ENCODE data around the gene MRPL41.
"Not testable (repeated sequence)": the region's sequence is repeated elsewhere in the genome, so short reads cannot be mapped to it uniquely, and the experiment has no call there.

Gene MRPL41

DNA sequence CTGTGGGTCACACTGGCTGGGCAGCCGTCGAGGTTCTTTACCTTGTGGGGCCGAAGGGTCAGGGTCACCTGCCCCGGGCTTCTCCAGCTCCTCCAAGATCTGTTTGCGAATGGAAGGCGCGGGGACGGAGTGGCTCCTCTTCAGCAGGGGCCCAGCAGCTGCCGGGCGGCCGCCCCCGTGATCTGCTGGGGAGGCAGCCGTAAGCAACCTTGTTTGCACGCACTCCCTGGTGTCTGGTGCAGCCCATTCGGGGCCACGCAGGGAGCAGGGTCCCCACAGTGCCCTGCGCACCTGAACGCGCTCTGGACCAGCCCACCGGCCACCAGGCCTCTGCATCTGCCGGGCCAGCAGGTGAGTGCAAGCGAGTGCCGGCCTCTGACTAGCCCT is 36.3 kb upstream of the MRPL41 start:
- no peak overlapping the region for H3K27ac ChIP-seq (ENCODE audit: low read length)
- no peaks in the 10 kb centered on the region for H3K36me3 ChIP-seq (replicated peaks; ENCODE audit: low read depth, low read length)
- H3K9me3 ChIP-seq (ENCODE audit: insufficient read depth, low read length) = no peaks in the 10 kb centered on the region
- H3K4me3 ChIP-seq (ENCODE audit: low read length) = no peak overlapping the region
- no peak overlapping the region for H2AFZ ChIP-seq (ENCODE audit: low read depth, low read length)
- no peaks in the 10 kb centered on the region for H4K20me1 ChIP-seq (ENCODE audit: insufficient read depth, low read length)
- TF ChIP-seq, protein P1, sequence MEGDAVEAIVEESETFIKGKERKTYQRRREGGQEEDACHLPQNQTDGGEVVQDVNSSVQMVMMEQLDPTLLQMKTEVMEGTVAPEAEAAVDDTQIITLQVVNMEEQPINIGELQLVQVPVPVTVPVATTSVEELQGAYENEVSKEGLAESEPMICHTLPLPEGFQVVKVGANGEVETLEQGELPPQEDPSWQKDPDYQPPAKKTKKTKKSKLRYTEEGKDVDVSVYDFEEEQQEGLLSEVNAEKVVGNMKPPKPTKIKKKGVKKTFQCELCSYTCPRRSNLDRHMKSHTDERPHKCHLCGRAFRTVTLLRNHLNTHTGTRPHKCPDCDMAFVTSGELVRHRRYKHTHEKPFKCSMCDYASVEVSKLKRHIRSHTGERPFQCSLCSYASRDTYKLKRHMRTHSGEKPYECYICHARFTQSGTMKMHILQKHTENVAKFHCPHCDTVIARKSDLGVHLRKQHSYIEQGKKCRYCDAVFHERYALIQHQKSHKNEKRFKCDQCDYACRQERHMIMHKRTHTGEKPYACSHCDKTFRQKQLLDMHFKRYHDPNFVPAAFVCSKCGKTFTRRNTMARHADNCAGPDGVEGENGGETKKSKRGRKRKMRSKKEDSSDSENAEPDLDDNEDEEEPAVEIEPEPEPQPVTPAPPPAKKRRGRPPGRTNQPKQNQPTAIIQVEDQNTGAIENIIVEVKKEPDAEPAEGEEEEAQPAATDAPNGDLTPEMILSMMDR (IDR thresholded peaks at IDR 0.05; ENCODE audit: low read depth, low read length) = no peak
- no peak for TF ChIP-seq EZH2phosphoT487 (IDR thresholded peaks at IDR 0.05; ENCODE audit: low read depth)
- H3K79me2 ChIP-seq (ENCODE audit: low read length) = no peaks in the 10 kb centered on the region
- H3K9ac ChIP-seq (ENCODE audit: low read length) = no peak overlapping the region
- H3K4me2 ChIP-seq (ENCODE audit: low read length) = no peak overlapping the region
- peaks cover 10% of the 10 kb centered on the region for H3K4me1 ChIP-seq (ENCODE audit: low read length)
- H3K27me3 ChIP-seq (ENCODE audit: low read depth, low read length) = no peaks in the 10 kb centered on the region

DNA sequence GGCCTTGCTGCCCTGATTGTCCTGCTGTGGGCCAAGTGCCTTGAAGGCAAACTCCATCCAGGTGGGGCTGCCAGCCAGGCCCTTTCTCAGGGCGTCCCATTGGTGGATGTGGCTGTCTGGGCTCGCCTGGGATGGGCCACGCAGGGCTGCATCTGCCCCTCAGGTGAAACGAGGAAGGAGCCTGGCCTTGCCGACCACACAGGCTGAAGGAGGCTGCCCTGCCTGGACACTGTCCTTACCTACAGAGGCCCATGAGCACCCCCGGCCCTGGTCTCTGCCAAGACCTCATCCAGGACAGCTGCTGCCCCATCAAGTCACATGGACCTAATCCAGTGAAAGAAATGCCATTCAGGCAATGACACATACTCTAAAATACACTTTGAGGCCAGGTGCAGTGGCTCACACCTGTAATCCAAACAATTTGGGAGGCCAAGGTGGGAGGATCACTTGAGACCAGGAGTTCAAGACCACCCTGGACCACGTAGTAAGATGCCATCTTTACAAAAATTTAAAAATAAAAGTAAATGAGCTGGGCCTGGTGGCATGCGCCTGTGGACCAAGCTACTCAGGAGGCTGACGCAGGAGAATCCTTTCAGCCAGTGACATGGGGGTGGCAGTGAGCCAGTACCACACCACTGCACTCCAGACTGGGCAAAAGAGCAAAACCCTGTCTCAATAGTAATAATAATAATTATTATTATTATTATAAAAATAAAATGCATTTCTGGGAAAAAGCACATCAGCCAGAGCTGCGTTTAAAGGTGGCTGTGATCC is 35.3 kb upstream of the MRPL41 start:
- Histone ChIP-seq H3K27ac (ENCODE audit: low read length) (no peak overlapping the region), H3K27me3 (ENCODE audit: low read depth, low read length) (no peaks in the 10 kb centered on the region), H3K36me3 (replicated peaks; ENCODE audit: low read depth, low read length) (no peaks in the 10 kb centered on the region), H3K4me3 (ENCODE audit: low read length) (no peak overlapping the region), H3K9ac (ENCODE audit: low read length) (no peak overlapping the region), H3K4me2 (ENCODE audit: low read length) (no peak overlapping the region), H4K20me1 (ENCODE audit: insufficient read depth, low read length) (no peaks in the 10 kb centered on the region), H2AFZ (ENCODE audit: low read depth, low read length) (no peak overlapping the region), H3K9me3 (ENCODE audit: insufficient read depth, low read length) (no peaks in the 10 kb centered on the region), H3K4me1 (ENCODE audit: low read length) (peaks cover 10% of the 10 kb centered on the region), H3K79me2 (ENCODE audit: low read length) (no peaks in the 10 kb centered on the region)
- no peak for TF ChIP-seq EZH2phosphoT487 (IDR thresholded peaks at IDR 0.05; ENCODE audit: low read depth)
- TF ChIP-seq, protein P1 (IDR thresholded peaks at IDR 0.05; ENCODE audit: low read depth, low read length) = no peak

DNA sequence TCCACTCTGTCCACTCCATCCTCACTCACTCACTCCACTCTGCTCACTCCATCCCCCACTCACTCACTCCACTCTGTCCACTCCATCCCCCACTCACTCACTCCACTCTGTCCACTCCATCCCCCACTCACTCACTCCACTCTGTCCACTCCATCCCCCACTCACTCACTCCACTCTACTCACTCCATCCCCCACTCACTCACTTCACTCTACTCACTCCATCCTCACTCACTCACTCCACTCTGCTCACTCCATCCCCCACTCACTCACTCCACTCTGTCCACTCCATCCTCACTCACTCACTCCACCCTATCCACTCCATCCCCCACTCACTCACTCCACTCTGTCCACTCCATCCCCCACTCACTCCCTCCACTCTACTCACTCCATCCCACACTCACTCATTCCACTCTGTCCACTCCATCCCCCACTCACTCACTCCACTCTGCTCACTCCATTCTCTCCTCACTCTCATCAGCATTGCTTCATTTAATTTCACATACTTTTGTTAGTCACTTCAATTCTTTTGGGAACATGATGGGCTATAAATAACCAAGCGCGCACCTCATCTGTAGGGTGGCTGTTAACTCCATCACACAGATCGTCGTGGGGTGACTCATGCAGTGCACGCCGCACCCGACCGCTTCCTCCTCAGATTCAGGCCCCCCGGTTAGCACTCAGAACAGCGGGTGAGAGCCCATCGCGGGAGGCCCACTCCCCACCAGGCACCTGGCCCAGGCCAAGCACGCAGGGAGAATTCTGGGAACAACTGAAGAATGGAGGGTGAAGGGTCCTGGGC is 32.8 kb upstream of the MRPL41 start:
- H3K9me3 ChIP-seq (ENCODE audit: insufficient read depth, low read length); H3K4me3 ChIP-seq (ENCODE audit: low read length); H4K20me1 ChIP-seq (ENCODE audit: insufficient read depth, low read length); H3K4me1 ChIP-seq (ENCODE audit: low read length); H3K27ac ChIP-seq (ENCODE audit: low read length); H3K36me3 ChIP-seq (replicated peaks; ENCODE audit: low read depth, low read length); H3K27me3 ChIP-seq (ENCODE audit: low read depth, low read length); H3K4me2 ChIP-seq (ENCODE audit: low read length); H3K79me2 ChIP-seq (ENCODE audit: low read length); H2AFZ ChIP-seq (ENCODE audit: low read depth, low read length); H3K9ac ChIP-seq (ENCODE audit: low read length): not testable (repeated sequence)

DNA sequence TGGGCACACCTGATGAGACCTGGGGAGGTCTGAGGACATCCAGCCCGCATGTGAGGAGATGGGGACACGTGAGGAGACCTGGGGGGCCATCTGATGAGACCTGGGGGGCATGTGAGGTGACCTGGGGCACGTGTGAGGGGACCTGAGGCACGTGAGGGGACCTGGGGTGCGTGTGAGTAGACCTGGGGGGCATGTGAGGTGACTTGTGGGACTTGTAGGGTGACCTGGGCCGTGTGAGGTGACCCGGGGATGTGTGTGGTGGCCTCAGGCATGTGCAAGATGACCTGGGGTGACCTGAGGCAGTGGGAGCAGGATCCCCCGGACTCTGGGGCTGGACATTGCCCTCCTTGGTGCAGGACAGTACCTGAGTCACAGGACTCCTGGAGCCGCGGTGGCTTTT is 32.1 kb upstream of the MRPL41 start:
- H3K4me2 ChIP-seq (ENCODE audit: low read length) = no peak overlapping the region
- no peak overlapping the region for H2AFZ ChIP-seq (ENCODE audit: low read depth, low read length)
- H3K4me3 ChIP-seq (ENCODE audit: low read length) = no peak overlapping the region
- no peaks in the 10 kb centered on the region for H3K79me2 ChIP-seq (ENCODE audit: low read length)
- H4K20me1 ChIP-seq (ENCODE audit: insufficient read depth, low read length) = no peaks in the 10 kb centered on the region
- H3K36me3 ChIP-seq (replicated peaks; ENCODE audit: low read depth, low read length) = no peaks in the 10 kb centered on the region
- H3K9me3 ChIP-seq (ENCODE audit: insufficient read depth, low read length) = no peaks in the 10 kb centered on the region
- no peaks in the 10 kb centered on the region for H3K4me1 ChIP-seq (ENCODE audit: low read length)
- no peaks in the 10 kb centered on the region for H3K27me3 ChIP-seq (ENCODE audit: low read depth, low read length)
- no peak overlapping the region for H3K27ac ChIP-seq (ENCODE audit: low read length)
- no peak overlapping the region for H3K9ac ChIP-seq (ENCODE audit: low read length)
- TF ChIP-seq, protein P1 (IDR thresholded peaks at IDR 0.05; ENCODE audit: low read depth, low read length) = no peak
- TF ChIP-seq EZH2phosphoT487 (IDR thresholded peaks at IDR 0.05; ENCODE audit: low read depth) = no peak
